GM18507 (cell line): Measurements from ENCODE around the gene HK3.

Experiments used
- DNase-seq: peaks from one replicate; pipeline ENCODE4 v3.0.0; 2011; ENCODE audit warnings: low read depth; ENCODE audit not compliant: insufficient read length; ENCODE audit errors: extremely low spot score
- FAIRE-seq: peaks from 2 replicates; lab custom pipeline; 2011; peaks lifted over from hg19 to GRCh38; lab: Jason Lieb, UNC

The HK3 gene

GRCh38 chr5:176899296-176899891 lies at the start of gene HK3:
Gene HK3, minus strand, starts transcription at chr5:176899346. Its CDS starts 3,187 bp downstream, at chr5:176896159.
- FAIRE-seq = no peak
- no peak for DNase-seq

- DNase-seq = no peak
- FAIRE-seq = no peak
These were observed 49.3 kb upstream of the HK3 start for GRCh38 chr5:176948458-176948857.

DNA sequence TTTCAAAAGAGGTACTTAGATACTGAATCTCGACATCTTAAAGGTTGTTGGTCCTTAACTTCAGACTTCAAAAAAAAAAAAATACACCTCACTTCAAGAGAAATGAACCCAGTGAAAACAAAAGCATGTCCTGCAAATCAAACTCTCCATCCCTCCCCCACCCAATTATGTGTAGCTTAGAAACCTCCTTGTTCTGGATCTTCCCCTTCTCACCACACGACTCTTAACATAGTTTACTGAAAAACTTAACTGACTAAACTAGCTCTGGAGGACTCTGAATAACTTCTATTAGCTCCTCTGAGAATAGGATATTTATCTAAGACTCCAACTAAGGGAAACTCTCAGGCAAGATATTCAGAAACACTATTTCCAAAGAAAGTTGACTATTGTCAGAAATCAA lies 48.7 kb upstream of the HK3 start:
- FAIRE-seq (no peak), DNase-seq (no peak)

DNA sequence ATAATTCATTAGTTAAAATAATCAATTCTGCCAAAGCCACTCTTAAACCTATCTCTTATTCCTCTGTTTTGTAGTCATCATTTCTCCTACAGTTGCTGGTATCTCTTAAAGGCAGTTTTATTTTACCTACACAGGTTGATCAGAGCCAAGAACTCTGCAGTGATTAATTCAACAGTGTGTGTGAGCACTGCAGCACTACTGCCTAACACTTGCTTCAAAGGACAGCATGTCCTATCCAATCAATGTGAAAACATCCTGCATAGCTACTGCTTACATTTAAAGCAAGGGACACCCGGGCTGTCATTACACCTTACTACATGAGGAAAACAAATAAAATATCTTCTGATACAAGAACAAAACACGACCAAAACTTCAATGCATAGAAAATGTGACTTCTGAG lies 45.1 kb upstream of the HK3 start:
- FAIRE-seq (no peak), DNase-seq (no peak)

DNA sequence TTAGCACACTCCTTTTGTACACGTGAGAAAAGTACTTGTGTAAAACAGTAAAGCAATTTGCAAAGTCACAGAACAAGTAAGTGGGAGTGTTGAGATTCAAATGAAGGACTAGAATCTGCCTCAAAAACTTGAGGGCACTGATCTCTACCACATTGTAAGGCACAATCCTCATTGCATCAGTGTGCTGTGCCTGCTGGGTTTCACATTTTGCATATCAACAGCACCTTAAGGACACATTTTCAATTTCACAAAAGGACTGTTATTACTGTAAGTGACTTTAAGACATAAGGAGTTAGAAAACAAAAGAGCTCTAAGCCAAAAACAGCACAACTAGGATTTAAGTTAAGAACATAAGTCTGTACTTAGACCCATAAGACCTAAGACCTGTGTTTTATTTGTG lies 44.7 kb upstream of the HK3 start:
- FAIRE-seq (no peak), DNase-seq (no peak)

DNA sequence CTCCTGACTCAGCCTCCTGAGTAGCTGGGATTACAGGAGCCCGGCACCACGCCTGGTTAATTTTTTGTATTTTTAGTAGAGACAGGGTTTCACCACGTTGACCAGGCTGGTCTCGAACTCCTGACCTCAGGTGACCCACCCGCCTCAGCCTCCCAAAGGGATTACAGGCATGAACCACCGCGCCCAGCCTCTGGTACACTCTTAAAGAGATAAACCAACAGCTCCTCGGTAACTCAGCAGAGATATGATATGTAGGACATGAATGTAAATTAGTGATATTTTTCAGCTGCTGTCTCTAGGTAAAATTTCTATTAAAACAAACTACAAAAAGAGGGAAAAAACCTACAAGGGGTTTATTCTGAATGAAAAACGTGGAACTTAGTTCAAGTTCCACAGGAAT lies 42.8 kb upstream of the HK3 start:
- no peak for DNase-seq
- no peak for FAIRE-seq

- FAIRE-seq (no peak), DNase-seq (no peak)
These were observed 39.3 kb upstream of the HK3 start for GRCh38 chr5:176938472-176938871.

DNA sequence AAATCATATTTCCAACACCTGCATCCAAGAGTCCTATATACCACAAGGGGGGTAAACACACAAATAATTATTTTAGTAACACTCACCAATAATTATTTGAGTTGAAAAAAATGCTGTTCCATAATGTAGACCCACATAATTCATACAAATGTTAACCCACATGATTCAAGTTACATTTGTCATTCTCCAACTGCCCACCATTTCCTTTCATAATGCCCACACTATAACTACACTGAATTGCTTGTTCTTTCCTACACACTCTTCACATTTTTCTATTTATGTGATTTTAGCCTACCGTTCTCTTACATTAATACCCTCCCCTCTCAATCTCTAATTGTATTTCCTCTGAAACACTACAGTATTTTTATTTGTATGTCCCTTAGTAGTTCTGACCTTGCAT lies 35.9 kb upstream of the HK3 start:
- FAIRE-seq (no peak), DNase-seq (no peak)

DNA sequence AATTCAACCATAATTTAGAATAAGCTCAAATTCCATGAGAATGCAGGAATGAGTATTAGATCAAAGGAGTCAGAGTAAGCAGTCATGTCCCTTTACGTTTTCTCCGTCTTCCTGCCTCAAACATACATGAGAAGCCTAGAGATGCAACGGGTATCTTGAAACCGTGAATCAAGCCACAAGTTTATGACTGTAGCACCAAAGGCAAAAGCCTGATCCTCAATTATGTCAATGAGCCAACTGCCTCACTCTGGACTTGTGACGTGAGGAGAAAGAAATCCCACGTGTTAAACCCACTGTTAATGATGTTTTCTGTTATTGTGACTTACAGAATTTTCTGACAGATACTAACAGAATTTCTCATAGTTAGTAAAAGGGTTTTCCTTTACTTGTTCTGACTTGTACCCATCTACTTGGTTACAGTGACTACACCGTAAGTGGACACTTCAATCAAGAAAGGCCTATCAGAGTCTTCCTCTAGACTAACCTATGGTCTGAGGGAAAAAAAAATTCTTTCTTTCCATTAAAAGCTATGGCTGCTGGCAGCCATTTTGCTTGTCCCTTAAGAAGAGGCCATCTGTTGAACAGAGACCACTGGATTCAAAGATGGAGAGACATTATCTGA lies 35.3 kb upstream of the HK3 start:
- DNase-seq = no peak
- FAIRE-seq = no peak

DNA sequence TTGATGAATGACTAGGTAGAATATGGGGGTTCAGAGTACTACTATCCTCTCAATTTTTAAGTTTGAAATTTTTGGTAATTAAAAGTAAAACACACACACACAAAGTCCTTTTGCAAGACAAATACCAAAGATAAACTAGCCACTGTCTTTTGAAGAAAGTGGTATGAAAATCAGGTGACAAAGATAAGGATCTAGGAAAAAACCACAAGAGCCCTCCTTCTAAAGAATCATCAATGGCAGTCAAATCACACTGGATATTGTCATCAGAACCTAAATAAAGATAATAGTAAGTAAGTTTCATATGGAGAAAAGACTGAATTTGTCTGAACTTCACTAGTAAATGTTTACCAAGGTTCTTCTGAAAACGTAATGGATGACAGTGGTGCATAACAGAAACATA lies 30.5 kb upstream of the HK3 start:
- DNase-seq = no peak

GRCh38 chr5:176927562-176927961 lies 28.4 kb upstream of the HK3 start:
- DNase-seq = no peak
- FAIRE-seq = no peak

More for the DNA sequence above, 30.5 kb upstream of the HK3 start:
- FAIRE-seq = no peak

DNA sequence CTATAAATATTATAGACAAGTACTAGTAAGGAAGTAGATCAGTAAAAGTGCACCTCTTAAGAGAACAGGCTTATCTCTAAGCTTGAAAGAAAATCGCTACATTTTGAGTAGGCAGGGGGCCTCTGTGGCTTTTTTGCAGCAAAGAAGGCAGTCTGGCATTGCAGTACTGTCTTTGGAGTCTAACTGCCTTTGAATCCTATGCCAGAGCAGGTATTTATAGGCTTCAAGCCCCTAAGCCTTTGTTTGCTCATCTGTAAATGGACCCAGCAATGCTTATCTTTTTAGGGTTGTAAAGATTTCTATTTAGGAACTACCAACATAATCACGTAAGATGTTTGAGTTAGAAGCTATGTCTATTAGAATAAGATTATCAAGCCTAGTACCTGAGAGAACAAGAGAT lies 23.7 kb upstream of the HK3 start:
- no peak for DNase-seq
- FAIRE-seq = no peak

DNA sequence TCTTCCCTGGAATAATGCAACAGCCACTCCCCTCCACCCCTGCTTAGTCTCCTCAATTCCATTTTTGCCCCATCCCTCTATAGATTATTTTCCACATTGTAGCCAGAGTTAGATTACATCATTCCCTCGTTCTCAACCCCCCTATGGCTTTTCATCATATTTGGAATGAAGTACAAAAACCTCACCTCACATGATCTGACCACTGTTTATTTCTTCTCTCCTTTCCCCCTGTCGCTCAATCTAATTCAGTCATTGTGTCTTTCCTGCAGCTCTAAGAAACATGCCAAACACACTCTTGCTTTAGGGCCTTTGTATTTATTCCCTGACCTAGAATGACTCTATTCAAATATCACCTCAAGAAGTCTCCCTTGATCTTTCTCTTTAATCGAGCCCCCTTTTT lies 22.6 kb upstream of the HK3 start:
- no peak for FAIRE-seq
- no peak for DNase-seq

DNA sequence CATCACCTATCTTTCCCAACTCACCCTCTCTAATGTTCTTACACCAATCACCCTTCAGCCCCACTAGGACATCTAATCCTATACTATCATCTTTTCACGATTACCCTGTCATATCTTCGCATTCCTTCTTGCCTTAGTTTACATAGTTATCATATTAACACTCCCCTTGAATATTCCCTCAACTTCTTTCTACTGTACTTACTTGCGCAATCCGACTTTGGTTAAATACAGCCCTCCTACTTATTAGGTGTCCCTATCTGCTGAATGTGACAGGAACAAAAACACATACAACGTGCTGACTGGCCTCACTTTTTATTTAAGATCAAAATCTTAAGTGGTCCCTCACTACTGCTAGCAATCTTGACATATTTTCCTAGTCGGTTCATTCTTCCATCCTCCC lies 19.5 kb upstream of the HK3 start:
- no peak for DNase-seq
- no peak for FAIRE-seq

GRCh38 chr5:176916337-176916736 lies 17.2 kb upstream of the HK3 start:
- DNase-seq (no peak), FAIRE-seq (no peak)

DNA sequence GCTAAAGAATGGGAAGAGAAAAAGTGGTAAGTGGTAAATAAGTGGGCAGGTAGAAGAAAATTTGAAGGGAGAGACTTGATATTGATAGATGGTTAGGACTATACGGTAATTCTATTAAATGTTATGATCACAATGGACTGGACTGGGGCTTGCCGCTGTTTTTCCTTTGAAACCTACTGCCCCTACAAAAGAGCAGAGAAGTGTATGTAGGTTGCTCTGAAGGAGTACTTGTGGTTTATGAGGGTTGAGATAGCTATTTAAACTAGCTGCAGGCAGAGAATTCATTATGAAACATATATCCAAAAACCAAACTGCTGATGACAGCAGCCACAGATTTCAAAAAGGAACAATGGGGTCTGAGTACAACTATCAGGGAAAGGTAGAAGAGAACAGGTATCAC lies 16.8 kb upstream of the HK3 start:
- no peak for DNase-seq
- no peak for FAIRE-seq

GRCh38 chr5:176912115-176912514 lies 13.0 kb upstream of the HK3 start:
- FAIRE-seq (no peak), DNase-seq (no peak)

- FAIRE-seq = no peak
- DNase-seq = no peak
These were observed 9.7 kb upstream of the HK3 start for GRCh38 chr5:176908675-176909368.

GRCh38 chr5:176906796-176907195 lies 7.7 kb upstream of the HK3 start:
- FAIRE-seq (no peak), DNase-seq (no peak)

GRCh38 chr5:176906126-176906525 lies 7.0 kb upstream of the HK3 start:
- DNase-seq (no peak), FAIRE-seq (no peak)

- DNase-seq (no peak), FAIRE-seq (no peak)
These were observed 5.1 kb upstream of the HK3 start for GRCh38 chr5:176904276-176904675.
